HepG2 (cell line): ENCODE data around the gene SHLD3. TPM values are rescaled to one million over a fixed set of nuclear protein-coding genes. Genes with fewer than 3 reads are reported as not detected.

ENCODE experiments used
- KMT2A ChIP-seq: sonication (generic); formaldehyde crosslinking; IDR thresholded peaks from 2 replicates; pipeline ENCODE4 v1.4.0; 2020; ENCODE audit warnings: missing genetic modification reagents
- TAF1 ChIP-seq: sonication (generic); formaldehyde crosslinking; IDR thresholded peaks from 2 replicates; pipeline ENCODE4 v1.4.0; 2020; ENCODE audit warnings: missing genetic modification reagents
- ZBTB7A ChIP-seq: sonication (generic); formaldehyde crosslinking; IDR thresholded peaks from 2 replicates; pipeline ENCODE4 v1.8.0; 2022; ENCODE audit warnings: mild to moderate bottlenecking, missing genetic modification reagents
- ZNF12 ChIP-seq: sonication (generic); formaldehyde crosslinking; IDR thresholded peaks from 2 replicates; pipeline ENCODE4 v1.5.0; 2020; ENCODE audit warnings: missing genetic modification reagents
- ZNF496 ChIP-seq: sonication (generic); formaldehyde crosslinking; IDR thresholded peaks from 2 replicates; pipeline ENCODE4 v1.8.1; 2023; ENCODE audit warnings: mild to moderate bottlenecking, moderate library complexity, missing genetic modification reagents; ENCODE audit not compliant: insufficient replicate concordance
- ZNF577 ChIP-seq: sonication (generic); formaldehyde crosslinking; IDR thresholded peaks from 2 replicates; pipeline ENCODE4 v1.4.0; 2020; ENCODE audit warnings: mild to moderate bottlenecking, low read depth, missing genetic modification reagents, borderline replicate concordance
- ZNF598 ChIP-seq: sonication (generic); formaldehyde crosslinking; IDR thresholded peaks from 2 replicates; pipeline ENCODE4 v1.5.1; 2020; ENCODE audit warnings: mild to moderate bottlenecking, missing genetic modification reagents, borderline replicate concordance
- ZNF670 ChIP-seq: sonication (generic); formaldehyde crosslinking; IDR thresholded peaks from 2 replicates; pipeline ENCODE4 v1.8.0; 2022; ENCODE audit warnings: mild to moderate bottlenecking, missing genetic modification reagents, borderline replicate concordance
- ZNF704 ChIP-seq: sonication (generic); formaldehyde crosslinking; IDR thresholded peaks from 2 replicates; pipeline ENCODE4 v1.8.1; 2023; ENCODE audit warnings: mild to moderate bottlenecking, inconsistent platforms, moderate library complexity, missing genetic modification reagents, borderline replicate concordance
- ZNF75D ChIP-seq: sonication (generic); formaldehyde crosslinking; IDR thresholded peaks from 2 replicates; pipeline ENCODE4 v1.8.1; 2023; ENCODE audit warnings: missing genetic modification reagents, mild to moderate bottlenecking, borderline replicate concordance
- ZNF761 ChIP-seq: sonication (generic); formaldehyde crosslinking; conservative IDR thresholded peaks from 2 replicates; pipeline ENCODE4 v1.4.0; 2020; ENCODE audit warnings: mild to moderate bottlenecking, missing genetic modification reagents
- polyA plus RNA-seq, 8 experiments: library from polyadenylated mRNA; depleted of rRNA in 3 of 8; stranded (reverse) in 7 of 8; unstranded in 1 of 8; fragments of >200 nt; fragmentation: Illumina TruSeq in 4 of 8; extraction: Trizol in 4 of 8; gene quantifications; 2 replicates each; pipeline versions ENCODE4 v1.2.1 to v1.2.3, GENCODE V29; 2011 to 2016; ENCODE audit warnings: low read depth in 4 of 8, missing spikeins in 1 of 8, mixed read lengths in 1 of 8; ENCODE audit not compliant: insufficient read depth in 1 of 8
- total RNA-seq, 5 experiments: library from RNA; depleted of rRNA; stranded (reverse); fragments of >200 nt; fragmentation: Illumina TruSeq; extraction: Trizol; gene quantifications; 2 replicates each; pipeline ENCODE4 v1.2.3, GENCODE V29; 2016; ENCODE audit warnings: low read depth in 1 of 5
- TF ChIP-seq, protein P1 (sequence below): sonication (generic); formaldehyde crosslinking; IDR thresholded peaks from 2 replicates; pipeline ENCODE4 v1.5.0; 2020; ENCODE audit warnings: missing genetic modification reagents
- TF ChIP-seq, protein P2 (sequence below): sonication (generic); formaldehyde crosslinking; IDR thresholded peaks from 2 replicates; pipeline ENCODE4 v1.5.0; 2020; ENCODE audit warnings: mild to moderate bottlenecking, missing genetic modification reagents
- TF ChIP-seq, protein P3 (sequence below): sonication (generic); formaldehyde crosslinking; IDR thresholded peaks from 2 replicates; pipeline ENCODE4 v1.9.0; 2021; ENCODE audit warnings: missing genetic modification reagents, borderline replicate concordance

The SHLD3 gene
- total and polyA plus RNA-seq, 2 of the 13 experiments (the other 11 are each of a cell fraction or from before 2014, with no cell fraction given): 3.6 to 6.8 TPM

GRCh38 chr5:65624025-65624570, 729 bp upstream of the SHLD3 start, which contains the start of gene TRIM23 (continued):
- TF ChIP-seq ZNF704 (CRISPR knock-in tag): no peak
- no peak for TF ChIP-seq ZNF75D (CRISPR knock-in tag)
- peak; percentile 73 for TF ChIP-seq ZNF670 (CRISPR knock-in tag)
- no peak for TF ChIP-seq ZNF496 (CRISPR knock-in tag)
- TF ChIP-seq, protein P1, sequence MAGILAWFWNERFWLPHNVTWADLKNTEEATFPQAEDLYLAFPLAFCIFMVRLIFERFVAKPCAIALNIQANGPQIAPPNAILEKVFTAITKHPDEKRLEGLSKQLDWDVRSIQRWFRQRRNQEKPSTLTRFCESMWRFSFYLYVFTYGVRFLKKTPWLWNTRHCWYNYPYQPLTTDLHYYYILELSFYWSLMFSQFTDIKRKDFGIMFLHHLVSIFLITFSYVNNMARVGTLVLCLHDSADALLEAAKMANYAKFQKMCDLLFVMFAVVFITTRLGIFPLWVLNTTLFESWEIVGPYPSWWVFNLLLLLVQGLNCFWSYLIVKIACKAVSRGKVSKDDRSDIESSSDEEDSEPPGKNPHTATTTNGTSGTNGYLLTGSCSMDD (CRISPR knock-in tag): no peak
- TF ChIP-seq, protein P2, sequence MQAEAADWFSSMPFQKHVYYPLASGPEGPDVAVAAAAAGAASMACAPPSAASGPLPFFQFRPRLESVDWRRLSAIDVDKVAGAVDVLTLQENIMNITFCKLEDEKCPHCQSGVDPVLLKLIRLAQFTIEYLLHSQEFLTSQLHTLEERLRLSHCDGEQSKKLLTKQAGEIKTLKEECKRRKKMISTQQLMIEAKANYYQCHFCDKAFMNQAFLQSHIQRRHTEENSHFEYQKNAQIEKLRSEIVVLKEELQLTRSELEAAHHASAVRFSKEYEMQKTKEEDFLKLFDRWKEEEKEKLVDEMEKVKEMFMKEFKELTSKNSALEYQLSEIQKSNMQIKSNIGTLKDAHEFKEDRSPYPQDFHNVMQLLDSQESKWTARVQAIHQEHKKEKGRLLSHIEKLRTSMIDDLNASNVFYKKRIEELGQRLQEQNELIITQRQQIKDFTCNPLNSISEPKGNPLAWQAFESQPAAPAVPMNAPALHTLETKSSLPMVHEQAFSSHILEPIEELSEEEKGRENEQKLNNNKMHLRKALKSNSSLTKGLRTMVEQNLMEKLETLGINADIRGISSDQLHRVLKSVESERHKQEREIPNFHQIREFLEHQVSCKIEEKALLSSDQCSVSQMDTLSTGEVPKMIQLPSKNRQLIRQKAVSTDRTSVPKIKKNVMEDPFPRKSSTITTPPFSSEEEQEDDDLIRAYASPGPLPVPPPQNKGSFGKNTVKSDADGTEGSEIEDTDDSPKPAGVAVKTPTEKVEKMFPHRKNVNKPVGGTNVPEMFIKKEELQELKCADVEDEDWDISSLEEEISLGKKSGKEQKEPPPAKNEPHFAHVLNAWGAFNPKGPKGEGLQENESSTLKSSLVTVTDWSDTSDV: no peak
- TF ChIP-seq, protein P3, sequence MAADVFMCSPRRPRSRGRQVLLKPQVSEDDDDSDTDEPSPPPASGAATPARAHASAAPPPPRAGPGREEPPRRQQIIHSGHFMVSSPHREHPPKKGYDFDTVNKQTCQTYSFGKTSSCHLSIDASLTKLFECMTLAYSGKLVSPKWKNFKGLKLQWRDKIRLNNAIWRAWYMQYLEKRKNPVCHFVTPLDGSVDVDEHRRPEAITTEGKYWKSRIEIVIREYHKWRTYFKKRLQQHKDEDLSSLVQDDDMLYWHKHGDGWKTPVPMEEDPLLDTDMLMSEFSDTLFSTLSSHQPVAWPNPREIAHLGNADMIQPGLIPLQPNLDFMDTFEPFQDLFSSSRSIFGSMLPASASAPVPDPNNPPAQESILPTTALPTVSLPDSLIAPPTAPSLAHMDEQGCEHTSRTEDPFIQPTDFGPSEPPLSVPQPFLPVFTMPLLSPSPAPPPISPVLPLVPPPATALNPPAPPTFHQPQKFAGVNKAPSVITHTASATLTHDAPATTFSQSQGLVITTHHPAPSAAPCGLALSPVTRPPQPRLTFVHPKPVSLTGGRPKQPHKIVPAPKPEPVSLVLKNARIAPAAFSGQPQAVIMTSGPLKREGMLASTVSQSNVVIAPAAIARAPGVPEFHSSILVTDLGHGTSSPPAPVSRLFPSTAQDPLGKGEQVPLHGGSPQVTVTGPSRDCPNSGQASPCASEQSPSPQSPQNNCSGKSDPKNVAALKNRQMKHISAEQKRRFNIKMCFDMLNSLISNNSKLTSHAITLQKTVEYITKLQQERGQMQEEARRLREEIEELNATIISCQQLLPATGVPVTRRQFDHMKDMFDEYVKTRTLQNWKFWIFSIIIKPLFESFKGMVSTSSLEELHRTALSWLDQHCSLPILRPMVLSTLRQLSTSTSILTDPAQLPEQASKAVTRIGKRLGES (CRISPR knock-in tag): no peak
- no peak for TF ChIP-seq ZNF12 (CRISPR knock-in tag)
- no peak; the same call in 1 of the 2 replicates for TF ChIP-seq KMT2A (CRISPR knock-in tag)
- no peak for TF ChIP-seq ZNF577 (CRISPR knock-in tag)
- no peak for TF ChIP-seq ZNF761
- no peak for TF ChIP-seq ZBTB7A (CRISPR knock-in tag)
- peak; percentile 58; the same call in 1 of the 2 replicates for TF ChIP-seq ZNF598 (CRISPR knock-in tag)
- peak; percentile 55 for TF ChIP-seq TAF1
